H9 (cell line): ENCODE results near the gene DCUN1D2. TPM values are rescaled to one million over a fixed set of nuclear protein-coding genes. Genes with fewer than 3 reads are reported as not detected.
A peak's percentile ranks its signal among the peaks of the same experiment; 100 is the strongest.

Experiments
- DNase-seq: peaks from one replicate; pipeline ENCODE4 v3.0.0-alpha.2; 2017
- H2AFZ ChIP-seq: one replicate; pipeline ENCODE4 v1.6.1; 2013; ENCODE audit warnings: mild to moderate bottlenecking, low read length, control low read depth, moderate library complexity
- H2AK5ac ChIP-seq: 2 replicates; pipeline ENCODE4 v1.6.1; 2013; ENCODE audit warnings: low read length, control low read depth, mixed read lengths; ENCODE audit not compliant: insufficient read length
- H2BK120ac ChIP-seq: one replicate; pipeline ENCODE4 v1.6.1; 2013; ENCODE audit warnings: low read depth, mild to moderate bottlenecking, low read length, control low read depth, inconsistent platforms; ENCODE audit not compliant: poor library complexity, severe bottlenecking
- H2BK12ac ChIP-seq: 2 replicates; pipeline ENCODE4 v1.6.1; 2013; ENCODE audit warnings: low read length, control low read depth, mixed read lengths, low read depth; ENCODE audit not compliant: insufficient read length
- H2BK15ac ChIP-seq: 2 replicates; pipeline ENCODE4 v1.6.1; 2013; ENCODE audit warnings: low read depth, low read length, control low read depth
- H2BK20ac ChIP-seq: one replicate; pipeline ENCODE4 v1.6.1; 2013; ENCODE audit warnings: low read depth, mild to moderate bottlenecking, low read length, control low read depth, inconsistent platforms; ENCODE audit not compliant: poor library complexity, severe bottlenecking
- H2BK5ac ChIP-seq: 2 replicates; pipeline ENCODE4 v1.6.1; 2013; ENCODE audit warnings: low read length, control low read depth, mixed read lengths; ENCODE audit not compliant: insufficient read length
- H3K14ac ChIP-seq: 2 replicates; pipeline ENCODE4 v1.6.1; 2013; ENCODE audit warnings: low read length, control low read depth; ENCODE audit not compliant: insufficient read depth
- H3K18ac ChIP-seq: 2 replicates; pipeline ENCODE4 v1.6.1; 2013; ENCODE audit warnings: low read depth, mild to moderate bottlenecking, mixed read lengths, low read length, control low read depth; ENCODE audit not compliant: insufficient read length
- H3K23ac ChIP-seq: 2 replicates; pipeline ENCODE4 v1.6.1; 2013; ENCODE audit warnings: low read length, control low read depth, mixed read lengths, low read depth; ENCODE audit not compliant: insufficient read length
- H3K23me2 ChIP-seq: 2 replicates; pipeline ENCODE4 v1.6.1; 2013; ENCODE audit warnings: low read depth, mild to moderate bottlenecking, mixed read lengths, low read length, control low read depth; ENCODE audit not compliant: insufficient read length, poor library complexity, severe bottlenecking
- H3K27ac ChIP-seq: 2 replicates; pipeline ENCODE4 v1.5.1; 2013; ENCODE audit warnings: low read length, control low read depth, mixed read lengths, low read depth; ENCODE audit not compliant: insufficient read length
- H3K27me3 ChIP-seq: 2 replicates; pipeline ENCODE4 v1.6.1; 2013; ENCODE audit warnings: low read length, control low read depth, inconsistent platforms; ENCODE audit not compliant: insufficient read depth
- H3K4ac ChIP-seq: 2 replicates; pipeline ENCODE4 v1.6.1; 2013; ENCODE audit warnings: low read depth, mild to moderate bottlenecking, control low read depth, inconsistent platforms, low read length, moderate library complexity
- H3K4me1 ChIP-seq: 2 replicates; pipeline ENCODE4 v1.6.1; 2013; ENCODE audit warnings: low read length, control low read depth, inconsistent platforms; ENCODE audit not compliant: insufficient read depth
- H3K4me2 ChIP-seq: 2 replicates; pipeline ENCODE4 v1.6.1; 2013; ENCODE audit warnings: low read length, control low read depth, mixed read lengths; ENCODE audit not compliant: insufficient read length, insufficient read depth
- H3K56ac ChIP-seq: 2 replicates; pipeline ENCODE4 v1.6.1; 2013; ENCODE audit warnings: low read depth, mild to moderate bottlenecking, mixed read lengths, low read length, control low read depth; ENCODE audit not compliant: insufficient read length
- H3K79me1 ChIP-seq: 2 replicates; pipeline ENCODE4 v1.6.1; 2013; ENCODE audit warnings: low read depth, mild to moderate bottlenecking, moderate library complexity, low read length, control low read depth, inconsistent platforms; ENCODE audit not compliant: insufficient read depth, poor library complexity, severe bottlenecking
- H3K79me2 ChIP-seq: 2 replicates; pipeline ENCODE4 v1.6.1; 2013; ENCODE audit warnings: low read length, control low read depth, inconsistent platforms; ENCODE audit not compliant: insufficient read depth
- H3K9ac ChIP-seq: 2 replicates; pipeline ENCODE4 v1.6.1; 2013; ENCODE audit warnings: low read length, control low read depth, mixed read lengths; ENCODE audit not compliant: insufficient read length; ENCODE audit errors: extremely low read depth
- H3K9me3 ChIP-seq: one replicate; pipeline ENCODE4 v1.6.1; 2013; ENCODE audit warnings: low read depth, low read length, inconsistent platforms; ENCODE audit not compliant: control insufficient read depth
- H3T11ph ChIP-seq: one replicate; pipeline ENCODE4 v1.6.1; 2013; ENCODE audit warnings: mild to moderate bottlenecking, low read length, control low read depth, inconsistent platforms
- H4K20me1 ChIP-seq: one replicate; pipeline ENCODE4 v1.6.1; 2013; ENCODE audit not compliant: control insufficient read depth, insufficient read length, insufficient read depth
- H4K5ac ChIP-seq: 2 replicates; pipeline ENCODE4 v1.6.1; 2013; ENCODE audit warnings: low read depth, mild to moderate bottlenecking, mixed read lengths, low read length, control low read depth; ENCODE audit not compliant: insufficient read length
- H4K8ac ChIP-seq: replicated peaks from 2 replicates; pipeline ENCODE4 v1.6.1; 2013; ENCODE audit warnings: low read length, control low read depth, mixed read lengths, low read depth; ENCODE audit not compliant: insufficient read length
- H4K91ac ChIP-seq: 2 replicates; pipeline ENCODE4 v1.6.1; 2013; ENCODE audit warnings: low read depth, mild to moderate bottlenecking, moderate library complexity, mixed read lengths, low read length, control low read depth; ENCODE audit not compliant: insufficient read length
- H3K27ac Mint-ChIP-seq, 3 experiments: 2 replicates in 2 of 3; 3 replicates in 1 of 3; pipeline ENCODE4 v1.8.0; 2020 to 2021; ENCODE audit warnings: mixed read lengths in 3 of 3, mild to moderate bottlenecking in 1 of 3, moderate library complexity in 1 of 3
- H3K27me3 Mint-ChIP-seq: 2 replicates; pipeline ENCODE4 v1.8.0; 2021; ENCODE audit warnings: low read depth, mild to moderate bottlenecking, moderate library complexity, mixed read lengths
- H3K36me3 Mint-ChIP-seq, 3 experiments: 2 replicates in 2 of 3; 3 replicates in 1 of 3; pipeline ENCODE4 v1.8.0; 2020 to 2021; ENCODE audit warnings: low read depth in 3 of 3, mixed read lengths in 3 of 3; ENCODE audit not compliant: insufficient read depth in 1 of 3
- H3K4me1 Mint-ChIP-seq, 2 experiments: 2 replicates each; pipeline ENCODE4 v1.8.0; 2020; ENCODE audit warnings: mixed read lengths in 2 of 2
- H3K4me3 Mint-ChIP-seq, 2 experiments: 2 replicates in 1 of 2; 3 replicates in 1 of 2; pipeline ENCODE4 v1.8.0; 2020 to 2021; ENCODE audit warnings: mild to moderate bottlenecking in 2 of 2, mixed read lengths in 2 of 2, moderate library complexity in 1 of 2
- H3K9me3 Mint-ChIP-seq, 2 experiments: 2 replicates in 1 of 2; 3 replicates in 1 of 2; pipeline ENCODE4 v1.8.0; 2020; ENCODE audit warnings: mild to moderate bottlenecking in 2 of 2, mixed read lengths in 2 of 2, moderate library complexity in 1 of 2
- CTCF ChIP-seq: fragments of 200-600 bp; sonication (generic); conservative IDR thresholded peaks from 3 replicates; pipeline ENCODE4 v1.8.0; 2021; ENCODE audit warnings: antibody characterized with exemption, mild to moderate bottlenecking
- WGBS: extraction: QIAGEN DNeasy Blood & Tissue Kit; methylation state at CpG from one replicate; pipeline ENCODE4 v1.1.7; 2013; ENCODE audit warnings: missing lambda C conversion rate, low lambda C conversion rate, mixed read lengths; ENCODE audit not compliant: insufficient read length; ENCODE audit errors: extremely low coverage; 5-methylcytosine and 5-hydroxymethylcytosine counted together
- total RNA-seq: library from RNA; stranded (reverse); gene quantifications from 2 replicates; pipeline ENCODE4 v1.2.1, GENCODE V29; 2021

DCUN1D2 gene
- total RNA-seq, 1 experiment from 2014 or later: 36.8 TPM

DNA sequence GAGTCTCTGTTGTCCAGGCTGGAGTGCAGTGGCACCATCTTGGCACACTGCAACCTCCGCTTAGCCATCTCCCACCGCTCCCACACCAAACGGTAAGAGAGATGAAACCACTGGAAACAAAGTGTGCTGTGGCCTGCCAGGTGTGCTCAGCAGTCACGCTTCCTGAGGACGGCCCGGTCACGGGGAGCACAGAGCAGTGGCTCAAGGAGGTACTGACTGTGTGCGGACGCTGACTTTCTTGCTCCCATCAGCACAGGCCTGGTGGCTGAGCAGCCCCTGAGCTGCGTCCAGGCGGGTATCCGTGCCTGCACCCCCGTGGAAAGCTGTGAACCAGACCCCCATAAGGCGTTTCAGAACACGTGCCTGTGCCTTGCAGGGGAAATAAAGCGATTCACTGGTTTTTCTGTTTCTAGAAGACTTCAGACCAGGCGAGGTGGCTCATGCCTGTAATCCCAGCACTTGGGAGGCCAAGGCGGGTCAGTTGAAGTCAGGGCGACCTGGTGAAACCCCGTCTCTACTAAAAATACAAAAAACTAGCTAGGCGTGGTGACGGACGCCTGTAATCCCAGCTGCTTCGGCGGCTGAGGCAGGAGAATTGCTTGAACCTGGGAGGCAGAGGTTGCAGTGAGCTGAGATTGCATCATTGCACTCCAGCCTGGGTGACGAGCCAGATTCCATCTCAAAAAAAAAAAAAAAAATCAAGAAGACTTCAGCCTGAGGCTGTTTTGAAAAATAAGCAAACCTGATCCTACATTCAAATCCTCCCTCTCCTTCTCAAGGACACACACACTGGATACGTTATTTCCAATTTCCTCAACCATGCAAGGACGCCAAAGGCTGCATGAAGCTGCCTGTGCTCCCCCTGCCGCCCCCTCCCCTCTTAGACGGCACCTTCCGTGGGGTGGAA is 62.7 kb downstream of the DCUN1D2 start:
- Histone ChIP-seq H3K18ac (no peak overlapping the region), H2AFZ (no peak overlapping the region), H3T11ph (no peak overlapping the region), H3K56ac (no peak overlapping the region), H2BK5ac (no peak overlapping the region), H3K9ac (no peak overlapping the region), H3K23ac (no peak overlapping the region), H3K9me3 (no peaks in the 10 kb centered on the region), H4K91ac (no peak overlapping the region), H4K5ac (no peak overlapping the region), H3K79me1 (no peaks in the 10 kb centered on the region), H4K20me1 (no peaks in the 10 kb centered on the region), H3K27me3 (no peaks in the 10 kb centered on the region), H2BK12ac (no peak overlapping the region), H3K27ac (no peak overlapping the region), H3K23me2 (no peaks in the 10 kb centered on the region), H3K79me2 (no peaks in the 10 kb centered on the region), H2BK15ac (no peak overlapping the region), H2BK120ac (no peak overlapping the region), H3K14ac (no peak overlapping the region; the same call in 1 of the 2 replicates), H3K4me2 (no peak overlapping the region), H2BK20ac (no peak overlapping the region), H2AK5ac (no peak overlapping the region), H4K8ac (no peak overlapping the region), H3K4ac (no peak overlapping the region), H3K4me1 (no peaks in the 10 kb centered on the region)
- no CpG with 5 or more reads among the region's 31 CpGs for WGBS
- Mint-ChIP-seq H3K9me3 (no peaks in the 10 kb centered on the region), H3K4me3 (no peak overlapping the region), H3K4me1 (peaks cover 0 to 5% of the 10 kb centered on the region in 2 experiments; a peak in 2 of 4 replicates), H3K27me3 (no peaks in the 10 kb centered on the region), H3K36me3 (peaks cover 0 to 4% (median 0%) of the 10 kb centered on the region in 3 experiments; a peak in 1 of 7 replicates), H3K27ac (peak overlapping the region; percentile 19 to 97 (median 57); a peak in 5 of 7 replicates)
- DNase-seq: no peak
- TF ChIP-seq CTCF: no peak
